ENCODE measurements around the gene NOL12.

GRCh38 chr22:37647928-37648327 lies 38.2 kb upstream of the NOL12 start:
- no peak for TF ChIP-seq CTCF (IDR thresholded peaks at IDR 0.05)
- peak in 1 of 2 donors; percentile 48 for TF ChIP-seq POLR2AphosphoS5 (IDR thresholded peaks at IDR 0.05; ENCODE audit: insufficient read depth in 1 of 2, low read depth in 1 of 2)
